Testis (tissue), 3 donors: Measurements from ENCODE around the gene AMMECR1L. TPM values are rescaled to one million over a fixed set of nuclear protein-coding genes. Genes with fewer than 3 reads are reported as not detected.
"Not testable (repeated sequence)": the region's sequence is repeated elsewhere in the genome, so short reads cannot be mapped to it uniquely, and the experiment has no call there.

Experiments
- DNase-seq: peaks from one replicate; pipeline ENCODE4 v3.0.0-alpha.2; 2019
- H3K27ac ChIP-seq, 2 donors: fragments of 200-600 bp; sonication (generic); one replicate each; pipeline ENCODE4 v1.5.1; 2019
- H3K27me3 ChIP-seq: fragments of 200-600 bp; sonication (generic); one replicate; pipeline ENCODE4 v1.5.1; 2019
- H3K36me3 ChIP-seq: fragments of 200-600 bp; sonication (generic); one replicate; pipeline ENCODE4 v1.5.1; 2017; ENCODE audit warnings: low read depth; ENCODE audit errors: missing control alignments
- H3K4me1 ChIP-seq: fragments of 200-600 bp; sonication (generic); one replicate; pipeline ENCODE4 v1.5.1; 2019
- H3K4me3 ChIP-seq, 2 donors: fragments of 200-600 bp; sonication (generic); one replicate each; pipeline ENCODE4 v1.5.1; 2017 to 2019
- H3K9me3 ChIP-seq: fragments of 200-600 bp; sonication (generic); one replicate; pipeline ENCODE4 v1.5.1; 2017
- CTCF ChIP-seq, 3 experiments: fragments of 450-650 bp in 2 of 3; fragments of 200-600 bp in 1 of 3; sonication (generic) in 1 of 3; IDR thresholded peaks; one replicate each; pipeline ENCODE4 v1.5.1; 2016 to 2019; ENCODE audit warnings: antibody characterized with exemption in 3 of 3, mild to moderate bottlenecking in 2 of 3, moderate library complexity in 1 of 3
- POLR2A ChIP-seq: fragments of 450-650 bp; IDR thresholded peaks from one replicate; pipeline ENCODE4 v1.6.1; 2017; ENCODE audit warnings: antibody characterized with exemption, mild to moderate bottlenecking, moderate library complexity
- WGBS, 2 donors: methylation state at CpG; one replicate each; pipeline ENCODE4 v1.1.5; 2018; 5-methylcytosine and 5-hydroxymethylcytosine counted together
- intact Hi-C: fragments of 100-400 bp; cut with DNase I; formaldehyde crosslinking; loops from one replicate; pipeline ENCODE4 v1.15.1; 2023; ENCODE audit warnings: low total_unique reads
- polyA plus RNA-seq: library from polyadenylated mRNA; stranded (reverse); fragments of 350-450 nt; fragmentation: Illumina TruSeq; extraction: RNeasy Lipid Tissue Mini Kit (QIAGEN cat#74804); gene quantifications from one replicate; pipeline ENCODE4 v1.2.3, GENCODE V29; 2014; ENCODE audit warnings: low read depth, low replicate concordance; ENCODE audit not compliant: insufficient read depth
- small RNA-seq, 2 donors: library from RNA; depleted of rRNA; stranded (forward); fragments of <200 nt; gene quantifications; one replicate each; pipeline ENCODE3, GENCODE V24; 2016
- total RNA-seq, 2 donors: library from RNA; depleted of rRNA; stranded (reverse); fragments of >200 nt; gene quantifications; one replicate each; pipeline ENCODE4 v1.2.3, GENCODE V29; 2016

The AMMECR1L gene
- total and polyA plus RNA-seq, 3 donors from 2014 or later: 31.5 to 35.8 (median 34.1) TPM

- no peaks in the 10 kb centered on the region for H3K4me1 ChIP-seq
- no peaks in the 10 kb centered on the region for H3K36me3 ChIP-seq
- TF ChIP-seq POLR2A: no peak
- TF ChIP-seq CTCF (IDR thresholded peaks at IDR 0.05): no peak
- no peak for DNase-seq
- H3K4me3 ChIP-seq: no peak overlapping the region
- H3K27me3 ChIP-seq: no peaks in the 10 kb centered on the region
- intact Hi-C loops: no loop called here
- WGBS, 2 donors: 83 to 90% methylated on average over 5 of the region's 5 CpGs
- no peak overlapping the region for H3K27ac ChIP-seq
- no peaks in the 10 kb centered on the region for H3K9me3 ChIP-seq
These were observed 67.5 kb downstream of the AMMECR1L start for GRCh38 chr2:127818241-127818640.

GRCh38 chr2:127814677-127815076 is 71.1 kb downstream of the AMMECR1L start:
- Histone ChIP-seq H3K36me3 (no peaks in the 10 kb centered on the region), H3K9me3 (no peaks in the 10 kb centered on the region), H3K27ac (no peak overlapping the region), H3K27me3 (no peaks in the 10 kb centered on the region), H3K4me3 (no peak overlapping the region), H3K4me1 (peaks cover 6% of the 10 kb centered on the region)
- TF ChIP-seq CTCF (IDR thresholded peaks at IDR 0.05) (no peak), POLR2A (no peak)
- DNase-seq: no peak
- intact Hi-C loops: no loop called here
- WGBS, 2 donors: 37 to 67% methylated on average over 1 of the region's 1 CpG

GRCh38 chr2:127812441-127812840 is 73.3 kb downstream of the AMMECR1L start:
- H3K36me3 ChIP-seq, DNase-seq, intact Hi-C loops, H3K4me3 ChIP-seq, H3K9me3 ChIP-seq, H3K27ac ChIP-seq, H3K27me3 ChIP-seq: not testable (repeated sequence)
- H3K4me1 ChIP-seq: peaks cover 14% of the 10 kb centered on the region
- 84 to 89% methylated on average over 3 of the region's 3 CpGs for WGBS, 2 donors

Small RNAs within 50 kb of the gene (small RNA-seq; reads per million reads assigned to genes)
- gene AC012306.1 (0 reads per million in 2 donors), gene RF00017 (0 reads per million in 2 donors), gene RF00019 (0 reads per million in 2 donors), gene RNU6-395P (0 reads per million in 2 donors)

Other genes starting within 250 kb of the AMMECR1L start
- under 1 TPM in 1 of 2 donors, not detected in 1; 0.25 TPM for gene GPR17, start 239.8 kb downstream of the AMMECR1L start, total RNA-seq
- 0.29 TPM for gene GPR17, start 239.8 kb downstream of the AMMECR1L start, polyA plus RNA-seq
- 10 to 100 TPM; 19.0 to 19.3 TPM for gene LIMS2, start 210.4 kb downstream of the AMMECR1L start, total RNA-seq
- gene LIMS2, start 210.4 kb downstream of the AMMECR1L start, polyA plus RNA-seq: 23.6 TPM
- 10 to 100 TPM; 12.9 to 13.2 TPM for gene SFT2D3, start 184.5 kb downstream of the AMMECR1L start, total RNA-seq
- 7.4 TPM for gene SFT2D3, start 184.5 kb downstream of the AMMECR1L start, polyA plus RNA-seq
- gene WDR33, start 74.8 kb downstream of the AMMECR1L start, total RNA-seq: 10 to 100 TPM; 62.1 to 65.8 TPM
- 57.4 TPM for gene WDR33, start 74.8 kb downstream of the AMMECR1L start, polyA plus RNA-seq
- 10 to 100 TPM; 49.1 to 75.4 TPM for gene POLR2D, start 27.8 kb downstream of the AMMECR1L start, total RNA-seq
- gene POLR2D, start 27.8 kb downstream of the AMMECR1L start, polyA plus RNA-seq: 160 TPM
- gene SAP130, start 142.1 kb upstream of the AMMECR1L start, total RNA-seq: 10 to 100 TPM; 82.4 to 85.7 TPM
- 129 TPM for gene SAP130, start 142.1 kb upstream of the AMMECR1L start, polyA plus RNA-seq
- gene UGGT1, start 205.2 kb upstream of the AMMECR1L start, total RNA-seq: 10 to 100 TPM; 40.5 to 71.6 TPM
- gene UGGT1, start 205.2 kb upstream of the AMMECR1L start, polyA plus RNA-seq: 17.5 TPM